DMS153 treated with DMSO at 0.1 percent for 48 hours (cell line): Measurements from ENCODE around the gene LARP4B.
A peak's percentile ranks its signal among the peaks of the same experiment; 100 is the strongest.

Source experiments
- DNase-seq: peaks from one replicate; lab custom pipeline; 2025; ENCODE audit not compliant: unreplicated experiment; lab: John Stamatoyannopoulos, UW

The LARP4B gene

GRCh38 chr10:931326-932318, at the start of gene LARP4B:
Gene LARP4B, minus strand, starts transcription at chr10:931705. Its CDS starts 45,984 bp downstream, at chr10:885721.
- peak; percentile 36 for DNase-seq

DNA sequence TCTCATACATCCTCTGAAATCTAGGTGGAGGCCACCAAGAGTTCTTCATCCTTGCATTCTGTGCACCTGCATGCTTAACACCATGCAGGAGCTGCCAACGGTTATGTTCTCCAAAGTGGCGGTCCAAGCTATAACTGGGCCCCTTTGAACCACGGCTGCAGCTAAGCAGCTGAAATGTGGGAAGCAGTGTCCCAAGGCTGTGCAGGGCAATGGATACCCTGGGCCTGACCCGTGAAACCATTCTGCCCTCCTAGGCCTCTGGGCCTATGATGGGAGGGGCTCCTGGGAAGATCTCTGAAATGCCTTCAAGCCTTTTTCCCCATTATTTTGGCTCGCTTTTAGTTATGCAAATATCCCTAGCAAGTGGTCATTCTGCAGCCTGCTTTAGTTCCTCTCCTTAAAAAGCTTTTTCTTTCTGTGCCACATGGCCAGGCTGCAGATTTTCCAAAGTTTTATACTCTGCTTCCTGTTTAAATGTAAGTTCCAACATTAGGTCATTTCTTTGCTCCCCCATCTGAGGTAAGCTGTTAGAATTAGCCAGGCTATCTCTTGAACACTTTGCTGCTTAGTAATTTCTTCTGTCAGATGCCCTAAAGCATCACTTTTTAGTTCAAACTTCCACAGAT, 49.1 kb upstream of the LARP4B start:
- DNase-seq: no peak

DNA sequence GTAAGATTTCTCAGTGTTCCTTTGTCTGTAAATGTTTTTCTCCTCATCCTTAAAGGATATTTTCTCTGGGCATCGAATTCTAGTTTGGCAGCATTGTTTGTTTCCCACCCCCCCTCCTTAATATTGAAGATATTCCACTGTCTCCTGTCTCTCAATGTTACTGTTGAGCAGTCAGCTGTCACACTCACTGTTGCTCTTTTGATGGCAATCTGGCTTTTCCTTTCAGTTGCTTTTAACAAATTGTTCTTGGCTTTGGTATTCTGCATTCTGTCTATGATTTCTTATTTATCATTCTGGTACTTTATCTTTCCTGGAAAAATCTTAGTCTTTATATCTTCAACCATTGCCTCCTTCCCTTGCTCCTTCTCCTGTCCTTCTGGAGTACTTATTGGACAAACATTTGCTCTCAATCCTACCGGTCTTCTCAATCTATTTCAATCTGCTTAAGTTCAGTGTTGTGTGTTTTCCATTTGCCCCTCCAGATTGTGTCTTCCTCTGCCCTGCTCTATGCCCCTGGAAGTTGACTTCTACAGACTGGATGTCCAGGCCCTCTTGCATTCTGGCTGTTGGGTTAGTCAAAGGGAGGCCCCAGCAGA, 47.4 kb upstream of the LARP4B start:
- no peak for DNase-seq

DNA sequence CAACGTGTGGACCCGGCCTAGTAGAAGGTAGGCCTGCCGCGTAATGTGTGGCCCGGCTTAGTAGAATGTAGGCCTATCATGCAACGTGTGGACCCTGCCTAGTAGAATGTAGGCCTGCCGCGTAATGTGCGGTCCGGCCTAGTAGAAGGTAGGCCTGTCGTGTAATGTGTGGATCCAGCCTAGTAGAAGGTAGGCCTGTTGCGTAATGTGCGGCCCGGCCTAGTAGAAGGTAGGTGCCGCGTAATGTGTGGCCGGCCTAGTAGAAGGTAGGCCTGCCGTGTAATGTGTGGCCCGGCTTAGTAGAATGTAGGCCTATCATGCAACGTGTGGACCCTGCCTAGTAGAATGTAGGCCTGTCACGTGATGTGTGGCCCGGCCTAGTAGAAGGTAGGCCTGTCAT, 44.8 kb upstream of the LARP4B start:
- DNase-seq: no peak

GRCh38 chr10:974785-975074, 43.2 kb upstream of the LARP4B start:
- no peak for DNase-seq

DNA sequence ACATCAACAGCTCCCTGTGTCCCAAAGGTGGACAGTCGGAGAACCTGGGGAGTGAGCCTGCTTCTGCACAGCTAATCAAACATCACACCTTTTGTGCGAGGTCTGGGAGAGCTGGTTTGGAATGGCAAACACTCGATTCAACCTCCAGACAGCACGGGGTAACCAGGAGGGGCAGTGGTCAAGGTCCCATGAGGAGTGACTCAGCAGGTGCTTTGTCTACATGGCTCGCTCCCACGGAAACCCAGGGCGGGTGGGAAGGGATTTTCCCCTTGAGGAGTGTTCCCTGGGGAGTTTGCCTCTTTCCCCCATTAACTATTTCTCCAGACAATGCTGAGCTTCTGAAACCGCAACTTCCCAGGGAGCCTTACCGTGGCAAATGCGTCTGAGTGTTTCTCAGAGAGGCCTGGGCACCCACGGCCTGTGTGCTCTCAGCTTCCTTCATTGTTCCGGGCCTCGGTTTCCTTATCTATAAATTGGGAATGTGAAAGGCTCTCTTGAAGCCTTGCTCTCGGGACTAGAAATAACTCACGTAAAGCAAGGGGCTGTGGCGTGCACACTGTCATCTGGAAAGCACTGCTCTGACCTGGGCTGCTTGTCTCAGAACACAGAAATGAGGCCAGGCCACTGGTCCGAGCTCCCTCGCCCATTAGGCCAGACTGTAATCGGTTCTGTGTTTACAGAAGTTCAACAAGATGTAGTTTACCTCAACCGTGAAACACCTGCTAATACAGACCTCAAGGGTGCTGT, 42.7 kb upstream of the LARP4B start:
- no peak for DNase-seq

- DNase-seq: no peak
Measured at GRCh38 chr10:972763-973162, 41.3 kb upstream of the LARP4B start.

DNA sequence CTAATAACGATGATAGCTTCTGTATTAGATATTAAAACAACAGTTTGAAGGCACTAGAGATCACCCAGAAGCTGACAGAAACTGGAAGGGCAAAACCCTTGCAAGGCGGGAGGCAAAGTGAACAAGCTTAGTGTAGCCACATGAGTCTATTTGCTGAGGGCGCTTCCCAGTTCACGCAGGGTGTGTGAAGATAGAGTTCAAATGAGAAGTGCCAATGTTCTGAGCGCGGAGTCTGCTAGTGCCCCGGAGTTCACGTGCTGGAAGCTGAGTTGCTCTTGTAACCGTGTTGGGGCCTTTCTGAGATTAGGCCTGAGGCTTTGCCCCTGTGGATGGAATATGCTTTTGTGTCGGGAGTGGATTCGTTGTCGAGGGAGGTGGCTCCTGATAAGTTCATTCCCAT, 40.1 kb upstream of the LARP4B start:
- no peak for DNase-seq

- no peak for DNase-seq
Measured at GRCh38 chr10:971150-971542, 39.6 kb upstream of the LARP4B start.

- DNase-seq: peak; percentile 32
Measured at GRCh38 chr10:970311-971149, 39.0 kb upstream of the LARP4B start.

GRCh38 chr10:969473-970150, 38.1 kb upstream of the LARP4B start:
- DNase-seq: no peak

GRCh38 chr10:968546-969199, 37.2 kb upstream of the LARP4B start:
- DNase-seq: no peak

DNA sequence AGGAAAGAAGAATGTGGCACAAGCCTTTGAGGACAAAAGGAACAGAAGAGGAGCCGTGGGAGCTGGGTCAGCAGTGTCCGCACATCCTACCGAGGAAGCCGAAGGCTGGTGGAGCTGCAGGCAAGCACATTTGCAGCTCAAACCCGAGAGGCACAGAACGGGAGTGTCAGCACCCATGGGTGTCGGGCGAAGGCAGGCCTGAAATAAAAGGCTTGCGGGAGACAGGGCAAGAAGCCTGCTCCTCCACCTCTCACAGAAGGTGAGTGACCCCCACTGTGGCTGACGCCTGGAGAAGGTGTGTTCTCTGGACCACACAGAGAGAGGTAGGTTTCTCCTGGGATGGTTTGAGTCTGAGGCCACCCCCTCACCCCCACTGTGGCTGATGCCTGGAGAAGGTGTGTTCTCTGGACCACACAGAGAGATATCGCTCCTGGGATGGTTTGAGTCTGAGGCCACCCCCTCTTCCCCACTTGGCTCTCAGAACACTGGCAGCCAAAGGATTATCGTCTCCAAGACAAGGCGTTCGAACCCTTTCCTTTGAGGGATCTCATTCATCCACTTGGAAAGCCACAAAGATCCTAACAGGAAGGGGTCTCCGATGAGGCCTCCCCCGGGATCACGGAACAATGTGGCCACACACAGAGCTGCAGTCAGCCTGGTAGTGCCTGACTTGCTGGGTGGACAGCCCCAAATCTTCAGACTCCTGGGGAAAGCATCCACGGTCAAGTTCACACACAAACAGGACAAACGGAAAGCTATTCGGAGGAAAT, 35.1 kb upstream of the LARP4B start:
- DNase-seq: no peak

DNA sequence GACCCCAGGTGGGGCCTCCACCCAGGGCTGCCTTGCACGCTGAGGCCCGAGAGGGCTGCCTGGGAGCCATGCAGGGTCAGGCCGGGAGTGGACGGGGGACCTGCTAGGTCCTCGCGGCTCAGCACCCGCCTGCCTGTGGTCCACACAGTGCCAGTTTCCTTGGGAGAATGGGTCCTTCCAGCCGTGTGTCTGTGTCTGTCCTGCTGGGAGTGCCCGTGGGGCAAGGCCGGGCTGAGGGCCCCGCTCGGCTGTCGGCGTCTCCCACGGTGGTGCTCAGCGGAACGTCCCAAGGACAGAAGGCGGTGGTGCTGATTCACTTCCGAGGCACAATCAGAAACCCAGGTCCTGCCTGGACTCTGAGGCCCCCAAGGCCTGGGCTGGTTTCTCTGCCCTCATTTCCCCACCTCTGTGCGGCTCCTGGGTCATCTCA, 33.5 kb upstream of the LARP4B start:
- DNase-seq: no peak

DNA sequence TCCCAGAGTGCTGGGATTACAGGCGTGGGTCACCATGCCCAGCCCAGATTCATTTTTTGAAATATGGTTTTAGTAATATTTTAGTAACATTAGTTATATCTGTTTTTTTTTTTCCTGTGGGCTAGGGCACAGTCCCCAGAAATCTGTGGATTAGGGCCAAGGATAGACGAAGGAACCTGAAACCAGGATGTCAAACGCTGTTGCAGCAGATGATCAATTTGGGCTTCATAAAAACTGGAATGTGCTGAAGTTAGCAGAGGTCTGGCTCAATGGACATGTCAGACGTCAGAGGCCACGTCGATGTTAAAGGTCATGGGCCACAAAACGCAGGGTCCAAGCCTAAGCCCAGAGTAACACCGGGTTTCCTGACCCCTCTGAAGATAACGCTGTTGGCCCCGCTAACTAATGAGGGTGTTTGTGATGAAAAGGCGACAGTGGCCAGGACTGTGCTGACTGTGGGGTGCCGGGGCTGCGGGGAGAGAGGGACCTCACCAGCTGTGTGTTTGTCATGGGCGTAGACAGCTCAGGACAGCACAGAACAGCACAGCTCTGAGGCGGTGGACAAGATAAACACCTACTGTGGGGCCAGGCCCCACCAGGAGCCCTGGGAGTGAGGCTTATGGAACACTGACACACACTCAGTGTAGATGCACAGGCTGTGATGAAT, 32.9 kb upstream of the LARP4B start:
- no peak for DNase-seq

- no peak for DNase-seq
Measured at GRCh38 chr10:963655-964054, 32.1 kb upstream of the LARP4B start.

DNA sequence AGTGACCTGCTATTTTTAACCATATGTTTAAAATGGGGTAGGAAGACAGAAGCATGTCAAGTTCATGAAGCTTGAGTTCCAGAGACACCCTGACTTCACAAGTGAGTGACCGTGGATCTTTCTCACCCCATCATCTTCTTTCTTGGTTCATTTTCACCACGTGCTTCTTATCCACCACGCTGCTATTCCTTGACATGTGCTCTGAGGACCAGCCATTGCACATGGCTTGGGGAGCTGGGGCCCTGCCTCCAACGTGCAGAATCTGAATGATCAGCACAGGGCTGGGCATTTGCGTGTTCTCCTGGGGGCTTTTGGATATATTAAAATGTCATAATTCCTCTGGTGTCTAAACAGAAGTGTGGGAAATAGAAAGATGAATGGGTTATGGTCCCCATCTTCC, 31.7 kb upstream of the LARP4B start:
- no peak for DNase-seq

- no peak for DNase-seq
Measured at GRCh38 chr10:962342-962741, 30.8 kb upstream of the LARP4B start.
